Bronchial epithelial cell (primary cell): ENCODE results near the gene TENM3. TPM values are rescaled to one million over a fixed set of nuclear protein-coding genes. Genes with fewer than 3 reads are reported as not detected.

Experiments
- DNase-seq: peaks from one replicate; pipeline ENCODE4 v3.0.0-alpha.2; 2010; ENCODE audit warnings: low read depth
- FAIRE-seq: peaks from 2 replicates; lab custom pipeline; 2011; peaks lifted over from hg19 to GRCh38; lab: Jason Lieb, UNC
- H3K27me3 ChIP-seq: 2 replicates; pipeline ENCODE4 v1.5.1; 2011; ENCODE audit warnings: low read length; ENCODE audit not compliant: control insufficient read depth, insufficient read depth
- H3K36me3 ChIP-seq: 2 replicates; pipeline ENCODE4 v1.5.1; 2011; ENCODE audit warnings: low read length; ENCODE audit not compliant: control insufficient read depth, insufficient read depth
- H3K4me3 ChIP-seq: 2 replicates; pipeline ENCODE4 v1.5.1; 2011; ENCODE audit warnings: mild to moderate bottlenecking, low read depth, low read length, control low read depth
- CTCF ChIP-seq: IDR thresholded peaks from 2 replicates; pipeline ENCODE4 v1.5.1; 2011; ENCODE audit warnings: mild to moderate bottlenecking, moderate library complexity, low read length, control low read depth, inconsistent platforms; ENCODE audit not compliant: insufficient read depth, severe bottlenecking
- total RNA-seq: library from RNA; depleted of rRNA; stranded (reverse); fragments of >200 nt; gene quantifications from 2 replicates; pipeline ENCODE4 v1.2.1, GENCODE V29; 2014

TENM3 gene
- total RNA-seq, 1 donor from 2014 or later = 1.3 TPM

- no peak for TF ChIP-seq CTCF
- Histone ChIP-seq H3K27me3 (no peaks in the 10 kb centered on the region), H3K4me3 (no peak overlapping the region), H3K36me3 (no peaks in the 10 kb centered on the region)
- FAIRE-seq (no peak), DNase-seq (no peak)
Observed at GRCh38 chr4:182494103-182494502, 250.9 kb downstream of the TENM3 start.

GRCh38 chr4:182495031-182495430, 251.8 kb downstream of the TENM3 start:
- no peaks in the 10 kb centered on the region for H3K27me3 ChIP-seq
- no peaks in the 10 kb centered on the region for H3K36me3 ChIP-seq
- TF ChIP-seq CTCF = no peak
- no peak overlapping the region for H3K4me3 ChIP-seq
- FAIRE-seq (no peak), DNase-seq (no peak)

GRCh38 chr4:182495645-182496385, 252.6 kb downstream of the TENM3 start:
- no peaks in the 10 kb centered on the region for H3K27me3 ChIP-seq
- DNase-seq (no peak), FAIRE-seq (no peak)
- H3K36me3 ChIP-seq = no peaks in the 10 kb centered on the region
- no peak overlapping the region for H3K4me3 ChIP-seq
- no peak for TF ChIP-seq CTCF

GRCh38 chr4:182496408-182496807, 253.2 kb downstream of the TENM3 start:
- no peaks in the 10 kb centered on the region for H3K27me3 ChIP-seq
- H3K4me3 ChIP-seq = no peak overlapping the region
- no peaks in the 10 kb centered on the region for H3K36me3 ChIP-seq
- no peak for TF ChIP-seq CTCF
- FAIRE-seq = no peak
- no peak for DNase-seq

- DNase-seq (no peak), FAIRE-seq (no peak)
- H3K4me3 ChIP-seq = no peak overlapping the region
- H3K36me3 ChIP-seq = no peaks in the 10 kb centered on the region
- TF ChIP-seq CTCF = no peak
- H3K27me3 ChIP-seq = no peaks in the 10 kb centered on the region
Observed at GRCh38 chr4:182502064-182502463, 258.9 kb downstream of the TENM3 start.

GRCh38 chr4:182504463-182504862, 261.3 kb downstream of the TENM3 start:
- Histone ChIP-seq H3K27me3 (no peaks in the 10 kb centered on the region), H3K4me3 (no peak overlapping the region), H3K36me3 (no peaks in the 10 kb centered on the region)
- TF ChIP-seq CTCF = no peak
- no peak for DNase-seq
- FAIRE-seq = no peak
